Measurements from ENCODE around the gene HJURP. TPM values are rescaled to one million over a fixed set of nuclear protein-coding genes. Genes with fewer than 3 reads are reported as not detected.

The HJURP gene
- polyA plus RNA-seq, 1 of the 3 experiments (the other 2 are of a cell fraction) = 13.2 TPM

- Histone ChIP-seq H3K9ac (no peak overlapping the region), H3K9me3 (no peaks in the 10 kb centered on the region), H3K4me3 (ENCODE audit: low read depth in 2 of 2, low read length in 1 of 2) (no peak overlapping the region), H4K20me1 (ENCODE audit: insufficient read depth) (no peaks in the 10 kb centered on the region), H3K4me2 (no peak overlapping the region), H3K4me1 (ENCODE audit: control insufficient read depth in 1 of 2, insufficient read depth in 2 of 2, low read depth in 1 of 2, low read length in 1 of 2) (no peaks in the 10 kb centered on the region), H3K9me2 (no peaks in the 10 kb centered on the region), H3K36me3 (replicated peaks in 1 of 2; ENCODE audit: control insufficient read depth in 1 of 2, insufficient read depth in 2 of 2, low read length in 1 of 2) (no peaks in the 10 kb centered on the region), H3K79me2 (ENCODE audit: insufficient read depth) (no peaks in the 10 kb centered on the region), H2AFZ (ENCODE audit: low read depth) (no peak overlapping the region), H3K27ac (ENCODE audit: low read depth in 2 of 2, low read length in 1 of 2) (no peak overlapping the region), H3F3A (replicated peaks; ENCODE audit: insufficient read depth) (no peaks in the 10 kb centered on the region), H3K27me3 (ENCODE audit: insufficient read depth) (no peaks in the 10 kb centered on the region)
- 93% methylated on average over 12 of the region's 21 CpGs for WGBS (ENCODE audit: low lambda C conversion rate)
- ChIA-PET CTCF (no interaction called here), POLR2A (no interaction called here)
- no peak for DNase-seq
- no peak for TF ChIP-seq NFIC (IDR thresholded peaks at IDR 0.05; ENCODE audit: borderline replicate concordance)
- no peak for TF ChIP-seq NRF1 (IDR thresholded peaks at IDR 0.05; ENCODE audit: low read depth, low read length)
- no peak for TF ChIP-seq RFX5 (IDR thresholded peaks at IDR 0.05; ENCODE audit: low read length)
- TF ChIP-seq, protein P1, sequence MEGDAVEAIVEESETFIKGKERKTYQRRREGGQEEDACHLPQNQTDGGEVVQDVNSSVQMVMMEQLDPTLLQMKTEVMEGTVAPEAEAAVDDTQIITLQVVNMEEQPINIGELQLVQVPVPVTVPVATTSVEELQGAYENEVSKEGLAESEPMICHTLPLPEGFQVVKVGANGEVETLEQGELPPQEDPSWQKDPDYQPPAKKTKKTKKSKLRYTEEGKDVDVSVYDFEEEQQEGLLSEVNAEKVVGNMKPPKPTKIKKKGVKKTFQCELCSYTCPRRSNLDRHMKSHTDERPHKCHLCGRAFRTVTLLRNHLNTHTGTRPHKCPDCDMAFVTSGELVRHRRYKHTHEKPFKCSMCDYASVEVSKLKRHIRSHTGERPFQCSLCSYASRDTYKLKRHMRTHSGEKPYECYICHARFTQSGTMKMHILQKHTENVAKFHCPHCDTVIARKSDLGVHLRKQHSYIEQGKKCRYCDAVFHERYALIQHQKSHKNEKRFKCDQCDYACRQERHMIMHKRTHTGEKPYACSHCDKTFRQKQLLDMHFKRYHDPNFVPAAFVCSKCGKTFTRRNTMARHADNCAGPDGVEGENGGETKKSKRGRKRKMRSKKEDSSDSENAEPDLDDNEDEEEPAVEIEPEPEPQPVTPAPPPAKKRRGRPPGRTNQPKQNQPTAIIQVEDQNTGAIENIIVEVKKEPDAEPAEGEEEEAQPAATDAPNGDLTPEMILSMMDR (IDR thresholded peaks at IDR 0.05) = no peak
- TF ChIP-seq RXRA (IDR thresholded peaks at IDR 0.05; ENCODE audit: borderline replicate concordance, low read depth) = no peak
- no peak for TF ChIP-seq POLR2AphosphoS5 (IDR thresholded peaks at IDR 0.05; ENCODE audit: low read depth, low read length)
- no peak for TF ChIP-seq JUND (IDR thresholded peaks at IDR 0.05)
- TF ChIP-seq, protein P2, sequence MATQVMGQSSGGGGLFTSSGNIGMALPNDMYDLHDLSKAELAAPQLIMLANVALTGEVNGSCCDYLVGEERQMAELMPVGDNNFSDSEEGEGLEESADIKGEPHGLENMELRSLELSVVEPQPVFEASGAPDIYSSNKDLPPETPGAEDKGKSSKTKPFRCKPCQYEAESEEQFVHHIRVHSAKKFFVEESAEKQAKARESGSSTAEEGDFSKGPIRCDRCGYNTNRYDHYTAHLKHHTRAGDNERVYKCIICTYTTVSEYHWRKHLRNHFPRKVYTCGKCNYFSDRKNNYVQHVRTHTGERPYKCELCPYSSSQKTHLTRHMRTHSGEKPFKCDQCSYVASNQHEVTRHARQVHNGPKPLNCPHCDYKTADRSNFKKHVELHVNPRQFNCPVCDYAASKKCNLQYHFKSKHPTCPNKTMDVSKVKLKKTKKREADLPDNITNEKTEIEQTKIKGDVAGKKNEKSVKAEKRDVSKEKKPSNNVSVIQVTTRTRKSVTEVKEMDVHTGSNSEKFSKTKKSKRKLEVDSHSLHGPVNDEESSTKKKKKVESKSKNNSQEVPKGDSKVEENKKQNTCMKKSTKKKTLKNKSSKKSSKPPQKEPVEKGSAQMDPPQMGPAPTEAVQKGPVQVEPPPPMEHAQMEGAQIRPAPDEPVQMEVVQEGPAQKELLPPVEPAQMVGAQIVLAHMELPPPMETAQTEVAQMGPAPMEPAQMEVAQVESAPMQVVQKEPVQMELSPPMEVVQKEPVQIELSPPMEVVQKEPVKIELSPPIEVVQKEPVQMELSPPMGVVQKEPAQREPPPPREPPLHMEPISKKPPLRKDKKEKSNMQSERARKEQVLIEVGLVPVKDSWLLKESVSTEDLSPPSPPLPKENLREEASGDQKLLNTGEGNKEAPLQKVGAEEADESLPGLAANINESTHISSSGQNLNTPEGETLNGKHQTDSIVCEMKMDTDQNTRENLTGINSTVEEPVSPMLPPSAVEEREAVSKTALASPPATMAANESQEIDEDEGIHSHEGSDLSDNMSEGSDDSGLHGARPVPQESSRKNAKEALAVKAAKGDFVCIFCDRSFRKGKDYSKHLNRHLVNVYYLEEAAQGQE (IDR thresholded peaks at IDR 0.05; ENCODE audit: low read depth, low read length) = no peak
- no peak for TF ChIP-seq FOSL2 (IDR thresholded peaks at IDR 0.05; ENCODE audit: borderline replicate concordance, low read depth)
- TF ChIP-seq YY1 (IDR thresholded peaks at IDR 0.05; ENCODE audit: low read depth) = no peak
These were observed 32.1 kb downstream of the HJURP start for GRCh38 chr2:233822101-233822771.

GRCh38 chr2:233821709-233822100 lies 32.6 kb downstream of the HJURP start:
- TF ChIP-seq RXRA (IDR thresholded peaks at IDR 0.05; ENCODE audit: borderline replicate concordance, low read depth) (no peak), FOXM1 (IDR thresholded peaks at IDR 0.05; ENCODE audit: low read depth) (no peak), YY1 (IDR thresholded peaks at IDR 0.05; ENCODE audit: low read depth) (no peak), JUND (IDR thresholded peaks at IDR 0.05) (no peak), RAD21 (IDR thresholded peaks at IDR 0.05; ENCODE audit: low read length) (no peak), RCOR1 (IDR thresholded peaks at IDR 0.05; ENCODE audit: low read length) (no peak), EP300 (IDR thresholded peaks at IDR 0.05; ENCODE audit: borderline replicate concordance in 1 of 2, low read depth in 1 of 2, low read length in 1 of 2) (no peak), PBX3 (IDR thresholded peaks at IDR 0.05) (no peak), SIN3A (IDR thresholded peaks at IDR 0.05; ENCODE audit: borderline replicate concordance, low read depth, low read length) (no peak), TAF1 (IDR thresholded peaks at IDR 0.05; ENCODE audit: borderline replicate concordance, low read depth, low read length) (no peak), CHD2 (IDR thresholded peaks at IDR 0.05; ENCODE audit: low read length, partially characterized antibody) (no peak), ELF1 (IDR thresholded peaks at IDR 0.05) (no peak), SMC3 (IDR thresholded peaks at IDR 0.05; ENCODE audit: low read depth, low read length) (no peak)
- TF ChIP-seq, protein P3, sequence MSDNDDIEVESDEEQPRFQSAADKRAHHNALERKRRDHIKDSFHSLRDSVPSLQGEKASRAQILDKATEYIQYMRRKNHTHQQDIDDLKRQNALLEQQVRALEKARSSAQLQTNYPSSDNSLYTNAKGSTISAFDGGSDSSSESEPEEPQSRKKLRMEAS (IDR thresholded peaks at IDR 0.05; ENCODE audit: low read depth) = no peak
- no peaks in the 10 kb centered on the region for H3K9me3 ChIP-seq
- no peak overlapping the region for H3K27ac ChIP-seq (ENCODE audit: low read depth in 2 of 2, low read length in 1 of 2)
- WGBS (ENCODE audit: low lambda C conversion rate) = 71% methylated on average over 4 of the region's 8 CpGs
- H3F3A ChIP-seq (replicated peaks; ENCODE audit: insufficient read depth) = no peaks in the 10 kb centered on the region
- no peaks in the 10 kb centered on the region for H3K79me2 ChIP-seq (ENCODE audit: insufficient read depth)
- H3K4me2 ChIP-seq = no peak overlapping the region
- no peak overlapping the region for H2AFZ ChIP-seq (ENCODE audit: low read depth)
- H4K20me1 ChIP-seq (ENCODE audit: insufficient read depth) = no peaks in the 10 kb centered on the region
- no peaks in the 10 kb centered on the region for H3K36me3 ChIP-seq (replicated peaks in 1 of 2; ENCODE audit: control insufficient read depth in 1 of 2, insufficient read depth in 2 of 2, low read length in 1 of 2)
- POLR2A ChIA-PET = no interaction called here
- H3K9me2 ChIP-seq = no peaks in the 10 kb centered on the region
- DNase-seq = no peak
- H3K9ac ChIP-seq = no peak overlapping the region
- H3K27me3 ChIP-seq (ENCODE audit: insufficient read depth) = no peaks in the 10 kb centered on the region
- CTCF ChIA-PET = no interaction called here
- no peaks in the 10 kb centered on the region; a peak in 1 of 4 replicates for H3K4me1 ChIP-seq (ENCODE audit: control insufficient read depth in 1 of 2, insufficient read depth in 2 of 2, low read depth in 1 of 2, low read length in 1 of 2)
- H3K4me3 ChIP-seq (ENCODE audit: low read depth in 2 of 2, low read length in 1 of 2) = no peak overlapping the region

All from SK-N-SH (cell line).